Rectal smooth muscle tissue (tissue), 1 donor: ENCODE measurements around the gene ZNF682.
"Not testable (repeated sequence)": the region's sequence is repeated elsewhere in the genome, so short reads cannot be mapped to it uniquely, and the experiment has no call there.

Experiments used
- H3K27ac ChIP-seq: one replicate; pipeline ENCODE4 v1.7.0; 2013; ENCODE audit warnings: low read depth, low read length, inconsistent platforms
- H3K27me3 ChIP-seq: one replicate; pipeline ENCODE4 v1.7.0; 2013; ENCODE audit warnings: low read length; ENCODE audit not compliant: control insufficient read depth, insufficient read depth
- H3K36me3 ChIP-seq: one replicate; pipeline ENCODE4 v1.7.0; 2013; ENCODE audit warnings: low read length; ENCODE audit not compliant: control insufficient read depth, insufficient read depth
- H3K4me1 ChIP-seq: one replicate; pipeline ENCODE4 v1.7.0; 2013; ENCODE audit warnings: low read length; ENCODE audit not compliant: control insufficient read depth, insufficient read depth
- H3K4me3 ChIP-seq: one replicate; pipeline ENCODE4 v1.7.0; 2013; ENCODE audit warnings: low read length
- H3K9ac ChIP-seq: one replicate; pipeline ENCODE4 v1.7.0; 2013; ENCODE audit warnings: low read length

ZNF682 gene

GRCh38 chr19:20039203-20039723 is at the start of gene ZNF682:
Gene ZNF682 (minus strand): TSS chr19:20039505. CDS start chr19:20039345, 160 bp downstream.
- no peaks in the 10 kb centered on the region for H3K36me3 ChIP-seq
- peak within 1 kb of the TSS; percentile 63 for H3K9ac ChIP-seq
- H3K4me1 ChIP-seq: peaks cover 3% of the 10 kb centered on the region
- H3K27ac ChIP-seq: peak within 1 kb of the TSS; percentile 74
- peak within 1 kb of the TSS; percentile 96 for H3K4me3 ChIP-seq
- no peaks in the 10 kb centered on the region for H3K27me3 ChIP-seq

DNA sequence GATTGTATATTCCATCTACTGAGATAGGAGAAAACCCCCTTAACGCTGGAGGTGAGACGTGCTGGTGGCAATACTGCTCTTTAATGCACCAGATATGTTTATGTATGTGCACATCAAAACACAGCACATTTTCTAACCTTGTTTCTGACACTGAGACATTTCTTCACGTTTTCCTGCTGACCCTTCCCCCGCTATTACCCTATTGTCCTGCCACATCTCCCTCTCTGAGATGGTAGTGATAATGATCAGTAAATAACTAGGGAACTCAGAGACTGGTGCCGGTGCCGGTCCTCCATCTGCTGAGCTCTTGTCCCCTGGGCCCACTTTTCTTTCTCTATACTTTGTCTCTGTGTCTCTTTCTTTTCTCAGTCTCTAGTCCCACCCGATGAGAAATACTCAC is 43.6 kb upstream of the ZNF682 start:
- not testable (repeated sequence) for H3K4me3 ChIP-seq, H3K4me1 ChIP-seq, H3K27ac ChIP-seq, H3K9ac ChIP-seq, H3K36me3 ChIP-seq, H3K27me3 ChIP-seq

GRCh38 chr19:20082232-20082833 is 43.0 kb upstream of the ZNF682 start:
- H3K4me3 ChIP-seq, H3K36me3 ChIP-seq, H3K9ac ChIP-seq, H3K27me3 ChIP-seq, H3K4me1 ChIP-seq, H3K27ac ChIP-seq: not testable (repeated sequence)

DNA sequence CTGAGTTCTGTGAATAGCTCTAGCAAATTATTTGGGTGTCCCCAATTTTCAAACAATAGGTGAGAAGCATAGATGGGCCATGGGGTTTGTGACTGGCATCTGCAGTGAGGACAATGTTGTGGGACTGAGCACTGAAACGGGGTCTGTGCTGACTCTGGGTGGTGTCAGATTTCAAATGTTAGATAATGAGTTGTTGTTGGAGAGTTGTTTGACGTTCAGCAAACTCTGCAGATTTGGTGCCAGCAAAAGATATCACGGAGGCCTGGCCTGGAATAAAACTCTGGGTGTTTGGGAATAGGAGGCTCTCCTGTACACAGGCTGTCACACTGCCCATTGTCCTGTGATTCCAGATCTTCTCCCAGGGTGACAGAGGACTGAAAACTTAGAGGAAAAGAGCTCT is 41.4 kb upstream of the ZNF682 start:
- Histone ChIP-seq H3K27ac (no peak overlapping the region), H3K4me3 (no peak overlapping the region), H3K27me3 (no peaks in the 10 kb centered on the region), H3K4me1 (no peaks in the 10 kb centered on the region), H3K9ac (no peak overlapping the region), H3K36me3 (no peaks in the 10 kb centered on the region)

DNA sequence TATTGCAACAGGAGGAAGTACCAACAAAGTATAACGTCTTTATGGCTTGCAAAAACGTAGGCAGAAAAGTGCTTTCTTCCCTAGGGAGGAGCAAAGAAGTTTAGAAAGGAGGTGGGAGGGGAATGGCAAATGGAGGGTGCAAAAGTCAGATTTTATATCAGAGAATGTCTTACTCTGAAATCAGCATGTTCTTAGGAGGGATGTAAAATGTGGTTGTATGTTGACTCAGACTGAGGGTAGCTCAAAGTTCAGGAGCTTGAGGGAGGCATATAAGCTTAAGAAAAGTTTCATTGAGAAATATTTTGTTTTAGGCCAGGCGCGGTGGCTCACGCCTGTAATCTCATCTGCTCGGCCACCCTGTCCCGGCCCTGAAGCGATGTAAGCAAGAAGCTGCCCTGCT is 40.2 kb upstream of the ZNF682 start:
- Histone ChIP-seq H3K4me3 (no peak overlapping the region), H3K4me1 (no peaks in the 10 kb centered on the region), H3K36me3 (no peaks in the 10 kb centered on the region), H3K27ac (no peak overlapping the region), H3K27me3 (no peaks in the 10 kb centered on the region), H3K9ac (no peak overlapping the region)

- no peaks in the 10 kb centered on the region for H3K27me3 ChIP-seq
- H3K9ac ChIP-seq: peak overlapping the region; percentile 49
- H3K4me1 ChIP-seq: no peaks in the 10 kb centered on the region
- H3K4me3 ChIP-seq: peak overlapping the region; percentile 90
- no peak overlapping the region for H3K27ac ChIP-seq
- no peaks in the 10 kb centered on the region for H3K36me3 ChIP-seq
Measured at GRCh38 chr19:20078581-20079031, 39.3 kb upstream of the ZNF682 start.

GRCh38 chr19:20077791-20078463 is 38.6 kb upstream of the ZNF682 start, which contains the start of gene ZNF90:
Gene ZNF90 (plus strand): TSS chr19:20078000. CDS start chr19:20078133, 133 bp downstream.
- peak within 1 kb of the TSS; percentile 36 for H3K27ac ChIP-seq
- peak within 1 kb of the TSS; percentile 90 for H3K4me3 ChIP-seq
- peak within 1 kb of the TSS; percentile 49 for H3K9ac ChIP-seq
- H3K36me3 ChIP-seq: no peaks in the 10 kb centered on the region
- no peaks in the 10 kb centered on the region for H3K27me3 ChIP-seq
- H3K4me1 ChIP-seq: no peaks in the 10 kb centered on the region

- H3K36me3 ChIP-seq: no peaks in the 10 kb centered on the region
- no peak overlapping the region for H3K27ac ChIP-seq
- H3K4me1 ChIP-seq: no peaks in the 10 kb centered on the region
- H3K4me3 ChIP-seq: no peak overlapping the region
- H3K27me3 ChIP-seq: no peaks in the 10 kb centered on the region
- H3K9ac ChIP-seq: no peak overlapping the region
Measured at GRCh38 chr19:20072936-20073335, 33.6 kb upstream of the ZNF682 start.

DNA sequence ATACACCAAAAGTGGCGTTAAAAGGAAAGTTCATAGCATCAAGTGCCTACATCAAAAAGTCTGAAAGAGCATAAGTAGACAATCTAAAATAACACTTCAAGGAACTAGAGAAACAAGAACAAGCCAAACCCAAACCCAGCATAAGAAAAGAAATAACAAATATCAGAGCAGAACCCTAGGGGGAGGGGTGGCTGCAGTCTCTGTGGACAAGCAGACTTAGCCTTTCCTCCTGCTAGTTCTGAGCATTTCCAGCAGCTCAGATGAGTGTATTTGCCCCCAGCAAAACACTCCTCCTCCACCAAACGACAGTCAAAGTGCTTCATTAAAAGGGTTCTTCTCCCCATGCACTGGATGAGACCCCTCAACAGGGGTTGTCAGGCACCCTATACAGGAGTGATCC is 31.4 kb upstream of the ZNF682 start:
- Histone ChIP-seq H3K27ac (no peak overlapping the region), H3K27me3 (no peaks in the 10 kb centered on the region), H3K9ac (no peak overlapping the region), H3K4me3 (no peak overlapping the region), H3K4me1 (no peaks in the 10 kb centered on the region), H3K36me3 (no peaks in the 10 kb centered on the region)

DNA sequence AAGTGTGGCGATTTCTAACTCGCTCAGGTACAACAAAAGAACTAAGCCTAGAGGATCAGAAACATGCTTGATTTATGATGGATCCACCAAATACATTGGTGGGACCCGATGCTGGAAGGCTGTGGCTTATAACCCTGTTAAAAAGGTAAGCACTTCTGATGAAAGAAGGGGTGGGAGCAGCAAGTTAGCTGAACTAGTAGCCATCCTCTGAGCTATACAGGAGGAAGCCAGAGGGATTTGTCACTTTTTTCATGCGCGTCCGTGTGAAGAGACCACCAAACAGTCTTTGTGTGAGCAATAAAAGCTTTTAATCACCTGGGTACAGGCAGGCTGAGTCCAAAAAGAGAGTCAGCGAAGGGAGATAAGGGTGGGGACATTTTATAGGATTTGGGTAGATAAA is 29.3 kb upstream of the ZNF682 start:
- not testable (repeated sequence) for H3K27ac ChIP-seq, H3K27me3 ChIP-seq, H3K4me1 ChIP-seq, H3K9ac ChIP-seq, H3K36me3 ChIP-seq, H3K4me3 ChIP-seq

DNA sequence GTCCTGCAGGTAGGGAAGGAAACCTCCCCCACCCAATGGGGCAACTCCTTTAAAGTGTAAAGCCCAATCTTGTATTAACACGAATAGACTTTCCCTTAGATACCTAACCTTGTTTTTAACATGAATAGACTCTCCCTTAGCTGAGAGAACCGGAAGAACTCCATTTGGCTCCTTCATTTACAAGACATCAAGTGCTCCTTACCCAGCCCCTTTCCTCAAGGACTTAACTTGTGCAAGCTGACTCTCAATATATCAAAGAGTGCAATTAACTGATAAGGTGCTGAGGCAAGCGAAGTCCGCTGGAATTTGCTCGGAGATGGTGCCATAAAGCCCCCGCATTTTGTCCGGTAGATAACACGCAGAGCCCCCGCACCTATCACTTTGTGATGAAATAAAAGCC is 28.6 kb upstream of the ZNF682 start:
- Histone ChIP-seq H3K4me3 (no peak overlapping the region), H3K36me3 (no peaks in the 10 kb centered on the region), H3K27ac (no peak overlapping the region), H3K9ac (no peak overlapping the region), H3K4me1 (no peaks in the 10 kb centered on the region), H3K27me3 (no peaks in the 10 kb centered on the region)

DNA sequence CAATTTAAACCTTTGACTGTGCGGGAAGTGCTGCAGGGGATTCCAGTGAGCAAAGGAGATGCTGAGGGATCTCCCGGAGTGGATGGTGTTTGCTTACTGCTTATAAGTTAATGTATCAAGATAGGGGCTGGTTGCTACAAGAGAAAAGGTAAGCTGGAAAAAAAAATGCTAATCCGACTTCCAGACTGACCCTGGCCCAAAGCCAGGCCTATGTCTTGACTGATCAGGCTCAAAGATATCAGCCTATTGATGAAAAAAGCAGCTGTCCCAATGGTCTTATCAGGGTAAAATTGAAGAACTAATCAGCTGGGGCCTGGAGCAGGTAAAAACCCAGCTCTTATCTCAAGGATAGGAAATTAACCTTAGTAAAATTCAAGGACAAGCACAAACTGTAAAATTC is 27.6 kb upstream of the ZNF682 start:
- no peak overlapping the region for H3K9ac ChIP-seq
- no peak overlapping the region for H3K4me3 ChIP-seq
- H3K36me3 ChIP-seq: no peaks in the 10 kb centered on the region
- H3K27me3 ChIP-seq: no peaks in the 10 kb centered on the region
- no peak overlapping the region for H3K27ac ChIP-seq
- no peaks in the 10 kb centered on the region for H3K4me1 ChIP-seq

- no peaks in the 10 kb centered on the region for H3K27me3 ChIP-seq
- no peaks in the 10 kb centered on the region for H3K4me1 ChIP-seq
Measured at GRCh38 chr19:20060282-20060681, 21.0 kb upstream of the ZNF682 start.

More at GRCh38 chr19:20060282-20060681, 21.0 kb upstream of the ZNF682 start:
- H3K27ac ChIP-seq: no peak overlapping the region
- no peak overlapping the region for H3K9ac ChIP-seq
- no peak overlapping the region for H3K4me3 ChIP-seq
- H3K36me3 ChIP-seq: no peaks in the 10 kb centered on the region
